Measurements from ENCODE around the gene RHBDD3. TPM values are rescaled to one million over a fixed set of nuclear protein-coding genes. Genes with fewer than 3 reads are reported as not detected.
A peak's percentile ranks its signal among the peaks of the same experiment; 100 is the strongest.

RHBDD3 gene
- total RNA-seq, 4 donors from 2014 or later, result 19.8 to 38.0 (median 28.6) TPM

- intact Hi-C loops (cut with DNase I; ENCODE audit: low total_unique reads) (no loop called here), in situ Hi-C loops (cut with MboI; ENCODE audit: low sequenced_read_pairs in 4 of 4) (no loop called here)
- no peak overlapping the region for H3K4me3 ChIP-seq
- H3K9me3 ChIP-seq, result no peaks in the 10 kb centered on the region
- DNase-seq (no peak), ATAC-seq (no peak)
- no peaks in the 10 kb centered on the region for H3K27me3 ChIP-seq
- no peaks in the 10 kb centered on the region for H3K4me1 ChIP-seq
- H3K36me3 ChIP-seq, result no peaks in the 10 kb centered on the region
- H3K27ac ChIP-seq, result no peak overlapping the region
- TF ChIP-seq POLR2A (IDR thresholded peaks at IDR 0.05) (no peak), CTCF (IDR thresholded peaks at IDR 0.05 in 4 of 5, conservative IDR thresholded peaks at IDR 0.05 in 1 of 5) (no peak)
Measured at GRCh38 chr22:29218758-29219408, 48.9 kb downstream of the RHBDD3 start.

DNA sequence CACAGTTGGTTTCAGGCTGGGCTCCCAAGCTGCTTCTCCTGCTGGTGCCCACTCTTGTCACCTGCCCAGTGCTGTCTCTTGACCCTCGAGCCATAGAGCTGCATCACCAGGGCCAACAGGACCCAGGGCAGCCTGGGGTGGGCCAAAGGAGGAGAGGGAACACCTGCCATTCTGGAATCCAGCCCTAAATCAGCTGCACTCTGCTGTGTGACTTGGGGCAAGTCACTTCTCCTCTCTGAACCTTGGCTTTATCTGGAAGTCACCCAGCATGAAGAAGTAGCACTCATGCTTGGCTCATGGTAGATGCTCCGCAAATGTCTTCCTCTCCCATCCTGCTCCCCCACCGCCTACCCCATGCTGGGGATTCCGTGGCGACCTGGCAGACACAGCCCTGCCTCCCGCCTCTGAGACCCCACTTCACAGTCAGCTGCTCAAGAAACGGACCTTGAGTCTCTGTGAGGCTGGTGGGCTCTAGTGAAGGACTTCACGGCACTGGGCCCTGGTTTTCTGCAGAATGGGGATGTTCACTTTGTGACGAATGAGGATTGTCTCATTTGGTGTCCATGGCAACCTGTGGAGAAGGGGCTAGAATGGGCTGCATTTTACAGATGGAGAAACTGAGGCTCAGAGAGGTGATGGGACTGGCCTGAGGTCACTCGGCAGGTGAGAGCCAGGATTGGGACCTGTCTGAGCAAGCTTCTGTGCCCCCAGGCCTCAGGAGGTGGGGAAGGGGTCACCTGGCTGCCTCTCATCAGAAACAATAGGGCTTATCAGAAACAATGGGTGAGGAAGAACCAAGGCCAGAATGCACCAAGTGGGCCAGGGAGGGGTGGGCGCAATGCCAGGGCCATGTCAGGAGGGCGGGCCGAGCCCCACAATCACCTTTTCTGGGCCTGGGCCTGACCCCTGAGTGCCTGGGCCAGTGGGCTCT is 49.7 kb downstream of the RHBDD3 start:
- Histone ChIP-seq H3K9me3 (no peaks in the 10 kb centered on the region), H3K27me3 (no peaks in the 10 kb centered on the region), H3K27ac (no peak overlapping the region), H3K4me3 (no peak overlapping the region), H3K4me1 (no peaks in the 10 kb centered on the region), H3K36me3 (no peaks in the 10 kb centered on the region)
- in situ Hi-C loops (cut with MboI; ENCODE audit: low sequenced_read_pairs in 4 of 4), result no loop called here
- intact Hi-C loops (cut with DNase I; ENCODE audit: low total_unique reads), result no loop called here
- TF ChIP-seq CTCF (IDR thresholded peaks at IDR 0.05 in 4 of 5, conservative IDR thresholded peaks at IDR 0.05 in 1 of 5) (no peak), POLR2A (IDR thresholded peaks at IDR 0.05) (no peak)
- ATAC-seq (no peak), DNase-seq (no peak)

DNA sequence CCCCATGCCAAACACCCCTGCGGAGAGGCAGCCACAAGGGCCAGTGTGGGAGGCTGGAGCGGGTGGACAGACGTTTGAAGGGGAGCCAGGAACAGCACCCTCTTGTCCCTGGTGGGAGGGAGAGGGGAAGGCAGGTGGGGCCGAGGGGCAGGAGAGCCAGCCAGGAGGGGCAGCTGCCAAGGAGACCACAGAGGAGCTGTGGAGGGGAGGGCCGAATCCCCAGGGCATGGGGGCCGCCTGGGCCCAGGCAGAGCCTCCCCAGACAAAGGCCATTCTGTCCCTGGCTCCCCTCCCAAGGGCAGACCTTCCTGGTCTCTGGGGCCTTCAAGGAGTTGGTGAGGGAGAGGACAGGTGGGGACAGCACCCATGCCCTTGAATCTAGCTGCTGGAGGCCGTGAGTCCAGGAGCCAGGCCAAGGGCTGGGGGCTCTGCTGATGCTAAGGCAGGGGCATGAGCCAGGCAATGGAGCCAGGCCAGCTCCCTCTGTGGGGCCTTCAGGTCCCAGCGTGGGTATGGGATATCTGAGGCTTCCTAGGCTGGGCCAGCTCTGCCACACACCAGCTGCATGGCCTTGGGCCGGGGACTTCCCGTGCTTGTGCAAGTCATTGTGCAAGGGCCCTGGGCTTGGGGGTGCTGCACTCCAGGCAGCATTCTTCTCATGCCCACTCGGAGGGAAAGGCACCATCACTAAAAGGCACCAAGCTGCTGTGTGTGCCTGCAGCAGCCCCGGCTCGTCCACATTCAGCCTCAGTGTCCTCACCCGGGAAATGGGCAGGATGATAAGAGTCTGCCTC is 50.7 kb downstream of the RHBDD3 start:
- Histone ChIP-seq H3K27ac (no peak overlapping the region), H3K4me1 (no peaks in the 10 kb centered on the region), H3K36me3 (no peaks in the 10 kb centered on the region), H3K27me3 (no peaks in the 10 kb centered on the region), H3K4me3 (no peak overlapping the region), H3K9me3 (no peaks in the 10 kb centered on the region)
- intact Hi-C loops (cut with DNase I; ENCODE audit: low total_unique reads) (no loop called here), in situ Hi-C loops (cut with MboI; ENCODE audit: low sequenced_read_pairs in 4 of 4) (no loop called here)
- ATAC-seq, result peak; percentile 41 to 43
- TF ChIP-seq POLR2A (IDR thresholded peaks at IDR 0.05) (no peak), CTCF (IDR thresholded peaks at IDR 0.05 in 4 of 5, conservative IDR thresholded peaks at IDR 0.05 in 1 of 5) (no peak)
- peak in 1 of 2 donors; percentile 50 for DNase-seq

DNA sequence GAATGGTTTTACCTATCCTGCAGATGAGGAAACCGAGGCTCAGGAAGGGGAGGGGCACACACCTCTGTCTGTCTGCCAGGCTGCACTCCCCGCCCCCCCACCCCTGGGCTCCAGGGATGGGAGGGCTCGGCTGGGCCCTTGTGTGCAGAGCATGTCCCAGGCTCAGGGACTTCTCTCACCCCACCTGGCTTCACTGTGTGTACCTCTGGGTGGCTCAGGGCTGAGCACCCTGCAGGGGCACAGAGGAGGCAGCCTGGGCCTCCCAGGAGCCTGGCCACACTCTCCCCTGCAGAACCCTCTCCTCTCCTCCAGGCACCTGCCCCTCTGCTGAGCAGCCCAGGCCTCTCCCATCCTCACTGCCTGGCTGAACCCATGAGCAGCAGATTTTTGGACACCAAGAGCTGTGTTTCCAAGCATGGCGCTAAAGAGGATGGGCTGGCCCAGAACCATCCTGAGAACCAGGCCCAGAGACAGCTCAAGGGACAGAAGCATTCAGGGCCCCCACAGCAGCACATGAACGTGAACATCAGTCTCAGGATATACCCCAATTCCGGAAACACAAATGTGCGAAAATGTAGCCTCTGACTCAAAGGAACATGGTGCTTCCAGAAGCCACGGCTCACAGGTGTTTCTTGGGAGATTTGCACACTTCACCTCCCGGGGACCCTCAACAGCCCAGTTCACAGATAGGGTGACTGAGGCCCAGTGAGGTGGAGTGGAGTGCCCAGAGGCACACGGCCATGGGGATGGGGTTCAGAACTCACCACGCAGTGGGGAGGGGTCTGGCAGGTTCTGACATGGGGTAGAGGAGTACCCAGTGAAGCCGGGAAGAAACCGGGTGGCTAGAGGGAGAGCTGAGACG is 51.5 kb downstream of the RHBDD3 start:
- intact Hi-C loops (cut with DNase I; ENCODE audit: low total_unique reads) (no loop called here), in situ Hi-C loops (cut with MboI; ENCODE audit: low sequenced_read_pairs in 4 of 4) (no loop called here)
- H3K9me3 ChIP-seq, result no peaks in the 10 kb centered on the region
- DNase-seq (no peak), ATAC-seq (no peak)
- no peaks in the 10 kb centered on the region for H3K27me3 ChIP-seq
- no peaks in the 10 kb centered on the region for H3K4me1 ChIP-seq
- H3K27ac ChIP-seq, result no peak overlapping the region
- TF ChIP-seq POLR2A (IDR thresholded peaks at IDR 0.05) (no peak), CTCF (IDR thresholded peaks at IDR 0.05 in 4 of 5, conservative IDR thresholded peaks at IDR 0.05 in 1 of 5) (no peak)
- no peak overlapping the region for H3K4me3 ChIP-seq
- no peaks in the 10 kb centered on the region for H3K36me3 ChIP-seq
